Endodermal cell (in vitro differentiated cells): Measurements from ENCODE around the gene PMM1. TPM values are rescaled to one million over a fixed set of nuclear protein-coding genes. Genes with fewer than 3 reads are reported as not detected.
"Not testable (repeated sequence)": the region's sequence is repeated elsewhere in the genome, so short reads cannot be mapped to it uniquely, and the experiment has no call there.

Experiments used
- DNase-seq: peaks from one replicate; pipeline ENCODE4 v3.0.0-alpha.2; 2017
- H3K27ac ChIP-seq: 2 replicates; pipeline ENCODE4 v1.5.1; 2013; ENCODE audit warnings: mild to moderate bottlenecking, low read depth, low read length, moderate library complexity
- H3K27me3 ChIP-seq: 2 replicates; pipeline ENCODE4 v1.6.1; 2013; ENCODE audit warnings: mild to moderate bottlenecking, low read length, moderate library complexity; ENCODE audit not compliant: insufficient read depth, control insufficient read depth, poor library complexity, severe bottlenecking
- H3K36me3 ChIP-seq: 2 replicates; pipeline ENCODE4 v1.7.0; 2013; ENCODE audit warnings: mild to moderate bottlenecking, low read length, moderate library complexity; ENCODE audit not compliant: control insufficient read depth, insufficient read depth
- H3K4me1 ChIP-seq: one replicate; pipeline ENCODE4 v1.7.0; 2013; ENCODE audit warnings: low read length; ENCODE audit not compliant: control insufficient read depth, insufficient read depth
- H3K4me3 ChIP-seq: 2 replicates; pipeline ENCODE4 v1.5.1; 2013; ENCODE audit warnings: mild to moderate bottlenecking, low read length, moderate library complexity
- H3K9ac ChIP-seq: 2 replicates; pipeline ENCODE4 v1.6.1; 2013; ENCODE audit warnings: mild to moderate bottlenecking, low read length, moderate library complexity; ENCODE audit not compliant: poor library complexity, severe bottlenecking; ENCODE audit errors: extremely low read depth
- H3K9me3 ChIP-seq: 2 replicates; pipeline ENCODE4 v1.6.1; 2013; ENCODE audit warnings: mild to moderate bottlenecking, low read length, moderate library complexity; ENCODE audit not compliant: control insufficient read depth
- H3K27ac Mint-ChIP-seq: 2 replicates; pipeline ENCODE4 v1.8.0; 2020; ENCODE audit warnings: mixed read lengths
- H3K27me3 Mint-ChIP-seq: 2 replicates; pipeline ENCODE4 v1.8.0; 2021; ENCODE audit warnings: mild to moderate bottlenecking, mixed read lengths; ENCODE audit not compliant: insufficient read depth
- H3K36me3 Mint-ChIP-seq: 2 replicates; pipeline ENCODE4 v1.8.0; 2020; ENCODE audit warnings: low read depth, mixed read lengths
- H3K4me1 Mint-ChIP-seq: 2 replicates; pipeline ENCODE4 v1.8.0; 2020; ENCODE audit warnings: mixed read lengths
- H3K4me3 Mint-ChIP-seq: 2 replicates; pipeline ENCODE4 v1.8.0; 2020; ENCODE audit warnings: mild to moderate bottlenecking, moderate library complexity, mixed read lengths
- H3K9me3 Mint-ChIP-seq: 2 replicates; pipeline ENCODE4 v1.8.0; 2020; ENCODE audit warnings: mild to moderate bottlenecking, mixed read lengths
- WGBS, 2 experiments: methylation state at CpG; one replicate each; pipeline versions ENCODE4 v1.1.5 to v1.1.7; 2013; ENCODE audit warnings: missing lambda C conversion rate in 2 of 2, mixed read lengths in 1 of 2; ENCODE audit not compliant: insufficient coverage in 1 of 2, insufficient read length in 1 of 2; 5-methylcytosine and 5-hydroxymethylcytosine counted together
- total RNA-seq, 2 donors: library from RNA; stranded (reverse); fragmentation: NEBNext Ultra II Directional in 1 of 2; extraction: Animal tissue kit (Norgen Biotek cat#: 25700) in 1 of 2; gene quantifications; 2 replicates in 1 of 2; 3 replicates in 1 of 2; pipeline ENCODE4 v1.2.1, GENCODE V29; 2021
- TF ChIP-seq, protein P1 (sequence below): fragments of 200-600 bp; sonication (generic); conservative IDR thresholded peaks from 2 replicates; pipeline ENCODE4 v1.5.0; 2021; ENCODE audit warnings: antibody characterized with exemption, mild to moderate bottlenecking

The PMM1 gene
- total RNA-seq, 2 donors from 2014 or later: 19.0 to 32.3 TPM

- Histone ChIP-seq H3K27ac (no peak overlapping the region), H3K9me3 (peaks cover 11% of the 10 kb centered on the region), H3K4me3 (no peak overlapping the region), H3K36me3 (peaks cover 93% of the 10 kb centered on the region), H3K27me3 (no peaks in the 10 kb centered on the region), H3K4me1 (no peaks in the 10 kb centered on the region), H3K9ac (no peak overlapping the region)
- 95 to 97% methylated on average over 3 to 7 of the region's 7 CpGs for WGBS, 2 experiments
- Mint-ChIP-seq H3K4me3 (no peak overlapping the region), H3K9me3 (peaks cover 13% of the 10 kb centered on the region), H3K36me3 (peaks cover 84% of the 10 kb centered on the region), H3K27me3 (no peaks in the 10 kb centered on the region), H3K4me1 (no peaks in the 10 kb centered on the region), H3K27ac (peak overlapping the region; percentile 4)
- no peak for DNase-seq
- TF ChIP-seq, protein P1, sequence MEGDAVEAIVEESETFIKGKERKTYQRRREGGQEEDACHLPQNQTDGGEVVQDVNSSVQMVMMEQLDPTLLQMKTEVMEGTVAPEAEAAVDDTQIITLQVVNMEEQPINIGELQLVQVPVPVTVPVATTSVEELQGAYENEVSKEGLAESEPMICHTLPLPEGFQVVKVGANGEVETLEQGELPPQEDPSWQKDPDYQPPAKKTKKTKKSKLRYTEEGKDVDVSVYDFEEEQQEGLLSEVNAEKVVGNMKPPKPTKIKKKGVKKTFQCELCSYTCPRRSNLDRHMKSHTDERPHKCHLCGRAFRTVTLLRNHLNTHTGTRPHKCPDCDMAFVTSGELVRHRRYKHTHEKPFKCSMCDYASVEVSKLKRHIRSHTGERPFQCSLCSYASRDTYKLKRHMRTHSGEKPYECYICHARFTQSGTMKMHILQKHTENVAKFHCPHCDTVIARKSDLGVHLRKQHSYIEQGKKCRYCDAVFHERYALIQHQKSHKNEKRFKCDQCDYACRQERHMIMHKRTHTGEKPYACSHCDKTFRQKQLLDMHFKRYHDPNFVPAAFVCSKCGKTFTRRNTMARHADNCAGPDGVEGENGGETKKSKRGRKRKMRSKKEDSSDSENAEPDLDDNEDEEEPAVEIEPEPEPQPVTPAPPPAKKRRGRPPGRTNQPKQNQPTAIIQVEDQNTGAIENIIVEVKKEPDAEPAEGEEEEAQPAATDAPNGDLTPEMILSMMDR: no peak
Observed at GRCh38 chr22:41636467-41636866, 46.8 kb upstream of the PMM1 start.

- WGBS, 2 experiments: 97 to 100% methylated on average over 5 to 7 of the region's 8 CpGs
- not testable (repeated sequence) for DNase-seq, H3K4me1 Mint-ChIP-seq, H3K27ac ChIP-seq, H3K4me1 ChIP-seq, H3K27me3 ChIP-seq, H3K4me3 ChIP-seq, H3K4me3 Mint-ChIP-seq, H3K27ac Mint-ChIP-seq, H3K27me3 Mint-ChIP-seq, H3K9ac ChIP-seq
- Histone ChIP-seq H3K9me3 (peaks cover 15% of the 10 kb centered on the region), H3K36me3 (peaks cover 81% of the 10 kb centered on the region)
- H3K9me3 Mint-ChIP-seq: peaks cover 22% of the 10 kb centered on the region
- H3K36me3 Mint-ChIP-seq: peaks cover 81% of the 10 kb centered on the region
Observed at GRCh38 chr22:41634610-41635009, 45.0 kb upstream of the PMM1 start.

- H3K27me3 ChIP-seq, H3K4me3 ChIP-seq, H3K4me1 ChIP-seq, H3K9ac ChIP-seq, DNase-seq, H3K27ac ChIP-seq, H3K27ac Mint-ChIP-seq, H3K4me3 Mint-ChIP-seq, H3K27me3 Mint-ChIP-seq, H3K4me1 Mint-ChIP-seq: not testable (repeated sequence)
- WGBS, 2 experiments: 95% methylated on average over 10 of the region's 23 CpGs; no CpG with 5 or more reads in 1 of the 2 experiments
- Mint-ChIP-seq H3K9me3 (peaks cover 28% of the 10 kb centered on the region), H3K36me3 (peaks cover 89% of the 10 kb centered on the region)
- Histone ChIP-seq H3K36me3 (peaks cover 81% of the 10 kb centered on the region), H3K9me3 (peaks cover 26% of the 10 kb centered on the region)
Observed at GRCh38 chr22:41631615-41632014, 42.0 kb upstream of the PMM1 start.

DNA sequence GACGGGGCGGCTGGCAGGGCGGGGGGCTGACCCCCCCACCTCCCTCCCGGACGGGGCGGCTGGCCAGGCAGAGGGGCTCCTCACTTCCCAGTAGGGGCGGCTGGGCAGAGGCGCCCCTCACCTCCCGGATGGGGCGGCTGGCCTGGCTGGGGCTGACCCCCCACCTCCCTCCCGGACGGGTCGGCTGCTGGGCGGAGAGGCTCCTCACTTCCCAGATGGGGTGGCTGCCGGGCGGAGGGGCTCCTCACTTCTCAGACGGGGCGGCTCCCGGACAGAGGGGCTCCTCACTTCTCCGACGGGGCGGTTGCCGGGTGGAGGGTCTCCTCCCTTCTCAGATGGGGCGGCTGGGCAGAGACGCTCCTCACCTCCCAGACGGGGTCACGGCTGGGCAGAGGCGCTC lies 41.5 kb upstream of the PMM1 start:
- not testable (repeated sequence) for DNase-seq, H3K27ac Mint-ChIP-seq, H3K4me1 Mint-ChIP-seq, H3K4me3 ChIP-seq, H3K27me3 Mint-ChIP-seq, H3K27ac ChIP-seq, H3K27me3 ChIP-seq, H3K4me3 Mint-ChIP-seq, H3K4me1 ChIP-seq, H3K9ac ChIP-seq
- 92 to 100% methylated on average over 4 to 20 of the region's 28 CpGs for WGBS, 2 experiments
- peaks cover 26% of the 10 kb centered on the region for H3K9me3 ChIP-seq
- H3K36me3 ChIP-seq: peaks cover 77% of the 10 kb centered on the region
- H3K36me3 Mint-ChIP-seq: peaks cover 84% of the 10 kb centered on the region
- H3K9me3 Mint-ChIP-seq: peaks cover 28% of the 10 kb centered on the region
